WTC11 (cell line): ENCODE results near the gene PIK3R2. TPM values are rescaled to one million over a fixed set of nuclear protein-coding genes. Genes with fewer than 3 reads are reported as not detected.

Experiments used
- ATAC-seq: fragments of 200-7000 bp; cut with Tn5 transposase; 2 replicates; pipeline ENCODE4 v1.10.0; 2021; ENCODE audit warnings: mild to moderate bottlenecking, moderate library complexity
- CTCF ChIA-PET: fragments of 300-600 bp; sonication (Branson Sonifier 250); formaldehyde crosslinking; loops from one replicate; lab custom pipeline; 2021; ENCODE audit warnings: antibody characterized with exemption; lab: Charles Lee
- POLR2A ChIA-PET: fragments of 350-600 bp; sonication (Branson Sonifier 250); formaldehyde crosslinking; loops from one replicate; lab custom pipeline; 2021; ENCODE audit warnings: antibody characterized with exemption; lab: Charles Lee
- DNase-seq: peaks from one replicate; pipeline ENCODE4 v3.0.0; 2021; ENCODE audit warnings: low spot score
- H3K27ac Mint-ChIP-seq: 2 replicates; pipeline ENCODE4 v1.8.0; 2021; ENCODE audit warnings: mixed read lengths
- H3K27me3 Mint-ChIP-seq: 2 replicates; pipeline ENCODE4 v1.8.0; 2021; ENCODE audit warnings: low read depth, mild to moderate bottlenecking, moderate library complexity, mixed read lengths
- H3K36me3 Mint-ChIP-seq: 2 replicates; pipeline ENCODE4 v1.8.0; 2021; ENCODE audit warnings: mixed read lengths
- H3K4me1 Mint-ChIP-seq: 2 replicates; pipeline ENCODE4 v1.8.0; 2022; ENCODE audit warnings: mixed read lengths
- H3K4me3 Mint-ChIP-seq: 2 replicates; pipeline ENCODE4 v1.8.0; 2021; ENCODE audit warnings: mild to moderate bottlenecking, moderate library complexity, mixed read lengths
- H3K9me3 Mint-ChIP-seq: 2 replicates; pipeline ENCODE4 v1.8.0; 2021; ENCODE audit warnings: mixed read lengths
- FOXJ3 ChIP-seq: sonication (generic); formaldehyde crosslinking; IDR thresholded peaks from 2 replicates; pipeline ENCODE4 v1.9.0; 2021; ENCODE audit warnings: missing genetic modification reagents, mild to moderate bottlenecking, borderline replicate concordance
- FOXP4 ChIP-seq: sonication (generic); formaldehyde crosslinking; IDR thresholded peaks from 2 replicates; pipeline ENCODE4 v1.8.0; 2022; ENCODE audit warnings: mild to moderate bottlenecking, missing genetic modification reagents
- HMGXB4 ChIP-seq: sonication (generic); formaldehyde crosslinking; IDR thresholded peaks from 2 replicates; pipeline ENCODE4 v1.8.1; 2023; ENCODE audit warnings: mild to moderate bottlenecking, moderate library complexity, missing genetic modification reagents
- MYBL2 ChIP-seq: sonication (generic); formaldehyde crosslinking; IDR thresholded peaks from 2 replicates; pipeline ENCODE4 v1.8.1; 2023; ENCODE audit warnings: mild to moderate bottlenecking, moderate library complexity, missing genetic modification reagents
- NFE2L1 ChIP-seq: sonication (generic); formaldehyde crosslinking; IDR thresholded peaks from 2 replicates; pipeline ENCODE4 v1.8.1; 2023; ENCODE audit warnings: missing genetic modification reagents
- NR1H2 ChIP-seq: sonication (generic); formaldehyde crosslinking; IDR thresholded peaks from 2 replicates; pipeline ENCODE4 v1.9.0; 2021; ENCODE audit warnings: mild to moderate bottlenecking, moderate library complexity, missing genetic modification reagents
- PREB ChIP-seq: sonication (generic); formaldehyde crosslinking; IDR thresholded peaks from 2 replicates; pipeline ENCODE4 v1.8.1; 2022; ENCODE audit warnings: mild to moderate bottlenecking, missing genetic modification reagents, moderate library complexity, borderline replicate concordance
- TCF7 ChIP-seq: sonication (generic); formaldehyde crosslinking; IDR thresholded peaks from 2 replicates; pipeline ENCODE4 v1.8.0; 2022; ENCODE audit warnings: mild to moderate bottlenecking, low read depth, missing genetic modification reagents, moderate library complexity
- TEAD1 ChIP-seq: sonication (generic); formaldehyde crosslinking; IDR thresholded peaks from 2 replicates; pipeline ENCODE4 v1.8.0; 2022; ENCODE audit warnings: mild to moderate bottlenecking, missing genetic modification reagents
- TP53 ChIP-seq: sonication (generic); formaldehyde crosslinking; IDR thresholded peaks from 2 replicates; pipeline ENCODE4 v1.8.1; 2023; ENCODE audit warnings: mild to moderate bottlenecking, missing genetic modification reagents
- ZNF138 ChIP-seq: sonication (generic); formaldehyde crosslinking; conservative IDR thresholded peaks from 2 replicates; pipeline ENCODE4 v1.8.1; 2022; ENCODE audit warnings: mild to moderate bottlenecking, moderate library complexity, missing genetic modification reagents
- ZNF425 ChIP-seq: fragments of 250-450 bp; sonication (Bioruptor Pico); conservative IDR thresholded peaks from 2 replicates; pipeline ENCODE4 v1.9.0; 2021; ENCODE audit warnings: mild to moderate bottlenecking
- total RNA-seq: library from RNA; stranded (reverse); gene quantifications from 3 replicates; pipeline ENCODE4 v1.2.3, GENCODE V29; 2021
- TF ChIP-seq, protein P1 (sequence below): sonication (generic); formaldehyde crosslinking; conservative IDR thresholded peaks from 2 replicates; pipeline ENCODE4 v1.8.1; 2022; ENCODE audit warnings: mild to moderate bottlenecking, missing genetic modification reagents
- TF ChIP-seq, protein P2 (sequence below): sonication (generic); formaldehyde crosslinking; IDR thresholded peaks from 2 replicates; pipeline ENCODE4 v1.8.0; 2023; ENCODE audit warnings: missing genetic modification reagents, mild to moderate bottlenecking, borderline replicate concordance

PIK3R2 gene
- total RNA-seq, 1 experiment from 2014 or later: 56.9 TPM

DNA sequence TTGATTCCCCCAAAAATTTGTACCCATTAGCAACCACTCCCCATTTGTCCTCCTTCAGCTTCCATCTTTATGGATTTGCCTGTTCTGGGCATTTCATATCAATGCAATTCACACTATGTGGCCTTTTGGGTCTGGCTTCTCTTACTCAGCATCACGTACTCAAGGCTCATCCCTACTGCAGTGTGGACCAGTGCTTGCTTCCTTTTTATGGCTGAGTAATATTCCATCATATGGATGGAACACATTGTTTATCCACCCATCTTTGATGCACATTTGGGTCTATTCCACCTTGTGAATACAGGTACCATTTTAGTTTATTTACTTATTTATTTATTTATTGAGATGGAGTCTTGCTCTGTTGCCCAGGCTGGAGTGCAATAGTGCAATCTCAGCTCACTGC lies 12.5 kb upstream of the PIK3R2 start (continued):
- TF ChIP-seq TEAD1 (CRISPR knock-in tag): no peak
- no peak for TF ChIP-seq NFE2L1 (CRISPR knock-in tag)
- TF ChIP-seq MYBL2 (CRISPR knock-in tag): no peak
- no peak for TF ChIP-seq NR1H2 (CRISPR knock-in tag)
- TF ChIP-seq TCF7 (CRISPR knock-in tag): no peak
- no peak for TF ChIP-seq ZNF425 (CRISPR knock-in tag)
- TF ChIP-seq, protein P1, sequence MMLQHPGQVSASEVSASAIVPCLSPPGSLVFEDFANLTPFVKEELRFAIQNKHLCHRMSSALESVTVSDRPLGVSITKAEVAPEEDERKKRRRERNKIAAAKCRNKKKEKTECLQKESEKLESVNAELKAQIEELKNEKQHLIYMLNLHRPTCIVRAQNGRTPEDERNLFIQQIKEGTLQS (CRISPR knock-in tag): no peak
- no peak for TF ChIP-seq HMGXB4 (CRISPR knock-in tag)

DNA sequence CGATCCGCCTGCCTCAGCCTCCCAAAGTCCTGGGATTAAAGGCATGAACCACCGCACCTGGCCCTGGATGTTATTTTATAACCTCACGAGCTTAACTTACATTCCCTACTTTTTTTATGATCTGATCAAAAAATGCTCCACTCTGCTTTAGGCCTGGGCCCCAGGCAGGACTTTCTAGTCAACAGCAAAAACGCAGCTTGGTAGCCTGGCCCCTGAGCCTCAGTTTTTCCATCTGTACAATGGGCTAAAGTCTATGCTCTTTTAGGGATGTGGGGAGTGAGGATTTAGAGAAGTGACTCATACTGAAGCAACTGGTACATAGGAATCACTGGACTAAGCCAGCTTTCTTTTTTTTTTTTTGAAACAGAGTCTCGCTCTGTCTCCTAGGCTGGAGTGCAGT lies 11.9 kb upstream of the PIK3R2 start:
- peaks cover 30% of the 10 kb centered on the region for H3K36me3 Mint-ChIP-seq
- peaks cover 3% of the 10 kb centered on the region for H3K9me3 Mint-ChIP-seq
- ATAC-seq (no peak), DNase-seq (no peak)
- H3K27ac Mint-ChIP-seq: no peak overlapping the region
- ChIA-PET POLR2A (interaction anchor here (0.8 kb wide), 1 partner anchor 187 kb away, joined by 3 read pairs; no protein-coding TSS in a partner anchor), CTCF (interaction anchor here (1.4 to 2.1 kb wide), 4 partner anchors 11 to 28 kb away, joined by 5 to 13 read pairs (median 6); partner anchors contain the start of gene PIK3R2)
- TF ChIP-seq PREB (CRISPR knock-in tag) (no peak), ZNF138 (CRISPR knock-in tag) (no peak), TP53 (no peak), FOXJ3 (CRISPR knock-in tag) (no peak), FOXP4 (CRISPR knock-in tag) (no peak)
- TF ChIP-seq, protein P1 (CRISPR knock-in tag): no peak
- TF ChIP-seq, protein P2, sequence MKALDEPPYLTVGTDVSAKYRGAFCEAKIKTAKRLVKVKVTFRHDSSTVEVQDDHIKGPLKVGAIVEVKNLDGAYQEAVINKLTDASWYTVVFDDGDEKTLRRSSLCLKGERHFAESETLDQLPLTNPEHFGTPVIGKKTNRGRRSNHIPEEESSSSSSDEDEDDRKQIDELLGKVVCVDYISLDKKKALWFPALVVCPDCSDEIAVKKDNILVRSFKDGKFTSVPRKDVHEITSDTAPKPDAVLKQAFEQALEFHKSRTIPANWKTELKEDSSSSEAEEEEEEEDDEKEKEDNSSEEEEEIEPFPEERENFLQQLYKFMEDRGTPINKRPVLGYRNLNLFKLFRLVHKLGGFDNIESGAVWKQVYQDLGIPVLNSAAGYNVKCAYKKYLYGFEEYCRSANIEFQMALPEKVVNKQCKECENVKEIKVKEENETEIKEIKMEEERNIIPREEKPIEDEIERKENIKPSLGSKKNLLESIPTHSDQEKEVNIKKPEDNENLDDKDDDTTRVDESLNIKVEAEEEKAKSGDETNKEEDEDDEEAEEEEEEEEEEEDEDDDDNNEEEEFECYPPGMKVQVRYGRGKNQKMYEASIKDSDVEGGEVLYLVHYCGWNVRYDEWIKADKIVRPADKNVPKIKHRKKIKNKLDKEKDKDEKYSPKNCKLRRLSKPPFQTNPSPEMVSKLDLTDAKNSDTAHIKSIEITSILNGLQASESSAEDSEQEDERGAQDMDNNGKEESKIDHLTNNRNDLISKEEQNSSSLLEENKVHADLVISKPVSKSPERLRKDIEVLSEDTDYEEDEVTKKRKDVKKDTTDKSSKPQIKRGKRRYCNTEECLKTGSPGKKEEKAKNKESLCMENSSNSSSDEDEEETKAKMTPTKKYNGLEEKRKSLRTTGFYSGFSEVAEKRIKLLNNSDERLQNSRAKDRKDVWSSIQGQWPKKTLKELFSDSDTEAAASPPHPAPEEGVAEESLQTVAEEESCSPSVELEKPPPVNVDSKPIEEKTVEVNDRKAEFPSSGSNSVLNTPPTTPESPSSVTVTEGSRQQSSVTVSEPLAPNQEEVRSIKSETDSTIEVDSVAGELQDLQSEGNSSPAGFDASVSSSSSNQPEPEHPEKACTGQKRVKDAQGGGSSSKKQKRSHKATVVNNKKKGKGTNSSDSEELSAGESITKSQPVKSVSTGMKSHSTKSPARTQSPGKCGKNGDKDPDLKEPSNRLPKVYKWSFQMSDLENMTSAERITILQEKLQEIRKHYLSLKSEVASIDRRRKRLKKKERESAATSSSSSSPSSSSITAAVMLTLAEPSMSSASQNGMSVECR (CRISPR knock-in tag): no peak
- H3K4me1 Mint-ChIP-seq: no peaks in the 10 kb centered on the region
- H3K4me3 Mint-ChIP-seq: no peak overlapping the region
- H3K27me3 Mint-ChIP-seq: no peaks in the 10 kb centered on the region
